HFFc6 (cell line): Measurements from ENCODE around the gene MTCH1. TPM values are rescaled to one million over a fixed set of nuclear protein-coding genes. Genes with fewer than 3 reads are reported as not detected.

ENCODE experiments used
- DNase-seq: peaks from one replicate; pipeline ENCODE4 v3.0.0-alpha.2; 2018
- H3K27ac Mint-ChIP-seq: 2 replicates; pipeline ENCODE4 v1.8.0; 2020; ENCODE audit warnings: mild to moderate bottlenecking, mixed read lengths
- H3K27me3 Mint-ChIP-seq: 2 replicates; pipeline ENCODE4 v1.8.0; 2021; ENCODE audit warnings: mild to moderate bottlenecking, moderate library complexity, mixed read lengths; ENCODE audit not compliant: insufficient read depth
- H3K36me3 Mint-ChIP-seq: 2 replicates; pipeline ENCODE4 v1.8.0; 2021; ENCODE audit warnings: low read depth, mixed read lengths
- H3K4me1 Mint-ChIP-seq: 2 replicates; pipeline ENCODE4 v1.8.0; 2020; ENCODE audit warnings: low read depth, mixed read lengths
- H3K4me3 Mint-ChIP-seq: 2 replicates; pipeline ENCODE4 v1.8.0; 2020; ENCODE audit warnings: mild to moderate bottlenecking, moderate library complexity, mixed read lengths
- H3K9me3 Mint-ChIP-seq: 2 replicates; pipeline ENCODE4 v1.8.0; 2020; ENCODE audit warnings: mild to moderate bottlenecking, mixed read lengths
- total RNA-seq, 6 experiments: library from RNA; stranded (reverse); fragmentation: NEBNext Ultra II Directional; extraction: Animal tissue kit (Norgen Biotek cat#: 25700); gene quantifications; 2 replicates in 1 of 6; 3 replicates in 5 of 6; pipeline ENCODE4 v1.2.3, GENCODE V29; 2021
- TF ChIP-seq, protein P1 (sequence below): fragments of 200-600 bp; sonication (generic); IDR thresholded peaks from 2 replicates; pipeline ENCODE4 v1.5.0; 2021; ENCODE audit warnings: antibody characterized with exemption, mild to moderate bottlenecking

Gene MTCH1
- total RNA-seq, 6 experiments from 2014 or later, result 263 to 301 (median 281) TPM

DNA sequence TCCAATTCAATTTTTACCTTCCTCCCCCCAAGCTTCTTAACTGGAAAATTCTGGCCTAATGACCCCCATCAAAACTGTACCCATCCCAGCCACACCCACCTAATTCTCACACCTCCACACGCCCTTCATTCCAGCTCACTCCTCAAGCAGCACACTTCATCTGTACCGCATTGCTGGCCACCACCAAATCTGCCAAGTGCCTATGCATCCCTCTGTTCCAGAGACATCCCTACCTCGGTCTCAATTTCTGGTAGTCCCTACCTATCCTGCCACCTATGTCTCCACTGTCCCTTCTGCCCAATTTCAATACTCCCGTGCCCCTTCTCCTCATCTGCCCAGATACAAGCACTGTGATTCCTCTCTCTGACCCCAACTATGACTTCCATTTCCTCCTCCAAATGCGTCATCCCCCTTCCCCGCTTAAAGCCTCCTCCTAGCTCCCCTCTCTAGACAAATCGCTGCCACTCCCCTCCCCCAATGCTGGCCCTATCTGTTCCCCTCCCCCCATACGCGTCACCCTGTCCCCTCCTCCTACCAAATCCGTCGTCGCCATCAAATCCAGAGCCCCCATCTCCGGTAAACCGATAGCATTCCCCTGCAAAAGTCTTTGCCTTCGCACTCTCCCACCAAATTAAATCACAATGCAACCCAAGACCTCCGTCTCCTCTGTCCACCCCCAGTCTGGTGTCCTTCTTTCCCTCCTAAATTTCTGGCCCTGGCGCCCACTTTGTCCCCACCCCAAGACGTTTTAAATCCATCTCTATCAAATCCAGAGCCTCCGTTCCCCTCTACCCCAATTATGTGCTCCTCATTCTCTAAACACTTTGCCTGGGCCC is 1.2 kb downstream of the MTCH1 start:
- Mint-ChIP-seq H3K36me3 (peaks cover 5% of the 10 kb centered on the region; the same call in 1 of the 2 replicates), H3K27ac (no peak overlapping the region)

GRCh38 chr6:36983538-36983937 is 2.5 kb downstream of the MTCH1 start:
- H3K4me3 Mint-ChIP-seq, result no peak overlapping the region
- H3K4me1 Mint-ChIP-seq, result peaks cover 51% of the 10 kb centered on the region
- no peak overlapping the region for H3K27ac Mint-ChIP-seq
- DNase-seq, result no peak
- no peaks in the 10 kb centered on the region; the same call in 1 of the 2 replicates for H3K27me3 Mint-ChIP-seq
- TF ChIP-seq, protein P1, sequence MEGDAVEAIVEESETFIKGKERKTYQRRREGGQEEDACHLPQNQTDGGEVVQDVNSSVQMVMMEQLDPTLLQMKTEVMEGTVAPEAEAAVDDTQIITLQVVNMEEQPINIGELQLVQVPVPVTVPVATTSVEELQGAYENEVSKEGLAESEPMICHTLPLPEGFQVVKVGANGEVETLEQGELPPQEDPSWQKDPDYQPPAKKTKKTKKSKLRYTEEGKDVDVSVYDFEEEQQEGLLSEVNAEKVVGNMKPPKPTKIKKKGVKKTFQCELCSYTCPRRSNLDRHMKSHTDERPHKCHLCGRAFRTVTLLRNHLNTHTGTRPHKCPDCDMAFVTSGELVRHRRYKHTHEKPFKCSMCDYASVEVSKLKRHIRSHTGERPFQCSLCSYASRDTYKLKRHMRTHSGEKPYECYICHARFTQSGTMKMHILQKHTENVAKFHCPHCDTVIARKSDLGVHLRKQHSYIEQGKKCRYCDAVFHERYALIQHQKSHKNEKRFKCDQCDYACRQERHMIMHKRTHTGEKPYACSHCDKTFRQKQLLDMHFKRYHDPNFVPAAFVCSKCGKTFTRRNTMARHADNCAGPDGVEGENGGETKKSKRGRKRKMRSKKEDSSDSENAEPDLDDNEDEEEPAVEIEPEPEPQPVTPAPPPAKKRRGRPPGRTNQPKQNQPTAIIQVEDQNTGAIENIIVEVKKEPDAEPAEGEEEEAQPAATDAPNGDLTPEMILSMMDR, result no peak
- no peaks in the 10 kb centered on the region for H3K9me3 Mint-ChIP-seq
- H3K36me3 Mint-ChIP-seq, result peaks cover 5% of the 10 kb centered on the region; the same call in 1 of the 2 replicates

More for the DNA sequence above, 1.2 kb downstream of the MTCH1 start:
- Mint-ChIP-seq H3K4me1 (peaks cover 40% of the 10 kb centered on the region), H3K4me3 (no peak overlapping the region), H3K9me3 (no peaks in the 10 kb centered on the region), H3K27me3 (no peaks in the 10 kb centered on the region; the same call in 1 of the 2 replicates)
- TF ChIP-seq, protein P1, result no peak
- DNase-seq, result peak; percentile 48

DNA sequence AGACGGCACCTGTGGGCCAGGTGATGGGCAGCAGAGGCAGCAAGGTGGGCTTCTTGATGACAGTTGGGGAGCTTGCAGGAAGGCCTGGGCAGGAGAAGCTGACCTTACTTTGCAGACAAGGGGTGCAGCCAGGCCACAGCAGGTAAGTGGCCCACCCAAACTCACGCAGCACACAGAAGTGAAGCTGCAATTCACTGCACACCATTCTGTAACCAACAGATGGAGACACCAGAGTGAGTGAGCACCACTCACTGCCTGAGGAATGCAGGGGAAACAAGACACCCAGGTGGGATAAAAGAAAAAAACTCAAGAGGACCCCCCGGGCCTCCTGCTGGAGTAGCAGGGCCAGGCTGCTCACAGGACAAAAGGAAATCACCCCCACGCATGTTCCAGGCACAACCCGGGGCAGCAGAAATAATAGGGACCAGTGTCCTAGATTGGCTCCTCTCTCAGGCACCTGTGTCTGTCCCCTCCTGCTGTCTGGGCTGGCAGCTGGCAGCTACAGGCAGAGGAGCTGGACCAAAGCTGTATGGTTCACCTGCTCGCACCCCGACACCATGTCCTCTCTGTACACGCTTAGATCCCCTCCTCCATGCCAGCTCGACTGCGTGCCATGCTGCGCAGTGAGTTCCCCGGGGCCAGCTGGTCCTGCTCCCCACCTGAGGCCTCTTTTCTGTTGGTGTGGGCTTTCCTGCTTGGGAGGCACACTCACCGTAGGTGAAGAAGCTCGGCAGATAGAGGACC is 4.9 kb downstream of the MTCH1 start:
- no peak for DNase-seq
- Mint-ChIP-seq H3K4me3 (peak overlapping the region; percentile 20; the same call in 1 of the 2 replicates), H3K27ac (peak overlapping the region; percentile 37), H3K36me3 (peaks cover 21% of the 10 kb centered on the region; the same call in 1 of the 2 replicates), H3K9me3 (no peaks in the 10 kb centered on the region), H3K4me1 (peaks cover 36% of the 10 kb centered on the region), H3K27me3 (no peaks in the 10 kb centered on the region)
- TF ChIP-seq, protein P1, result peak; percentile 54; the same call in 1 of the 2 replicates

GRCh38 chr6:36980129-36980528 is 5.9 kb downstream of the MTCH1 start:
- H3K27me3 Mint-ChIP-seq, result no peaks in the 10 kb centered on the region
- TF ChIP-seq, protein P1, result no peak
- peak overlapping the region; percentile 37 for H3K27ac Mint-ChIP-seq
- H3K4me1 Mint-ChIP-seq, result peaks cover 36% of the 10 kb centered on the region
- H3K9me3 Mint-ChIP-seq, result no peaks in the 10 kb centered on the region
- H3K36me3 Mint-ChIP-seq, result peaks cover 25% of the 10 kb centered on the region; the same call in 1 of the 2 replicates
- H3K4me3 Mint-ChIP-seq, result no peak overlapping the region
- DNase-seq, result no peak

DNA sequence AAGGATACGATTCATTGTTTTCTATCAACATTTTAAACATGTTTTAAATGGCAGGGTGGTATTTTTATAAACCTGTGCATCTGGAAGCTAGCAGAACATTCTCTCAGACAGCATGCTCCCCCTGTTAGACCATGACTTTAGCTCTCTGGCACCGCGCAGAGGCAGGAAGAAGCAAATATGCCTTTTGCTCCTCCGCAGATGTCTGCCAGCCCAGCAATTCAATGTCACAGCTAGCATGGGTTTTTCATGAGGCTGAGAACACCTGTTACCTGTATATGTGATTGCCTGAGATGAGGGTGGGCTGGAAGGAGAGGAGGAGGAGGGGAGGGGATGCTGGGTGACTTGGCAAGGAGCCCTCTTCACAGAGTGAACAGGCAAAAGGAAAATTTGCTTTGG is 6.7 kb downstream of the MTCH1 start:
- Mint-ChIP-seq H3K27me3 (no peaks in the 10 kb centered on the region), H3K4me1 (peaks cover 36% of the 10 kb centered on the region), H3K9me3 (no peaks in the 10 kb centered on the region), H3K4me3 (no peak overlapping the region), H3K27ac (peak overlapping the region; percentile 53; the same call in 1 of the 2 replicates), H3K36me3 (peaks cover 25% of the 10 kb centered on the region; the same call in 1 of the 2 replicates)
- DNase-seq, result peak; percentile 31
- TF ChIP-seq, protein P1, result peak; percentile 73
